Suprapubic skin (tissue), 3 donors: ENCODE measurements around the gene ADAMTS12.

Source experiments
- POLR2AphosphoS5 ChIP-seq, 3 donors: sonication (generic); formaldehyde crosslinking; IDR thresholded peaks; one replicate each; pipeline ENCODE4 v1.6.1; 2017; ENCODE audit warnings: antibody characterized with exemption in 3 of 3
- TF ChIP-seq, protein P1 (sequence below), 2 donors: fragments of 200-600 bp in 1 of 2; fragments of 450-650 bp in 1 of 2; sonication (generic) in 1 of 2; IDR thresholded peaks; one replicate each; pipeline ENCODE4 v1.5.1; 2016 to 2019; ENCODE audit warnings: antibody characterized with exemption in 2 of 2, mild to moderate bottlenecking in 1 of 2, moderate library complexity in 1 of 2

DNA sequence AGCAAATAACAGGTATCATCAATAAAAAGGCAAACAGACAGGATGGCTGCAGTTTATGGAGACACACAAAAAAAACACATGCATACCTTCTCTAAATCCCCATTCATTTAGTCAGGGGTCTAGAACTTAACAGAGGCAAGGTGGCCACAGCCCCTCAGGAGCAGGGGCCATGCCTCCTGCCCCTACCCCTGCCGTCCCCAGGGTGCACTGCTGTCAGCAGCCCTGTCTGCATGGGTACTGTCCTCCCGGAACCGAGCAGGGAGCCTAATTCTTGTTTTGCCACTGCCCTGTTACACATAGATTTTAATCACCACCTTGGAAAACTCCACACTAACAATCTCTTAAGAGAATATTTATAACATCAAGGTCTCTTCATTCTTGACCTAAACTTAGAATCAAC is 39.0 kb downstream of the ADAMTS12 start:
- no peak for TF ChIP-seq POLR2AphosphoS5 (IDR thresholded peaks at IDR 0.05)
- TF ChIP-seq, protein P1, sequence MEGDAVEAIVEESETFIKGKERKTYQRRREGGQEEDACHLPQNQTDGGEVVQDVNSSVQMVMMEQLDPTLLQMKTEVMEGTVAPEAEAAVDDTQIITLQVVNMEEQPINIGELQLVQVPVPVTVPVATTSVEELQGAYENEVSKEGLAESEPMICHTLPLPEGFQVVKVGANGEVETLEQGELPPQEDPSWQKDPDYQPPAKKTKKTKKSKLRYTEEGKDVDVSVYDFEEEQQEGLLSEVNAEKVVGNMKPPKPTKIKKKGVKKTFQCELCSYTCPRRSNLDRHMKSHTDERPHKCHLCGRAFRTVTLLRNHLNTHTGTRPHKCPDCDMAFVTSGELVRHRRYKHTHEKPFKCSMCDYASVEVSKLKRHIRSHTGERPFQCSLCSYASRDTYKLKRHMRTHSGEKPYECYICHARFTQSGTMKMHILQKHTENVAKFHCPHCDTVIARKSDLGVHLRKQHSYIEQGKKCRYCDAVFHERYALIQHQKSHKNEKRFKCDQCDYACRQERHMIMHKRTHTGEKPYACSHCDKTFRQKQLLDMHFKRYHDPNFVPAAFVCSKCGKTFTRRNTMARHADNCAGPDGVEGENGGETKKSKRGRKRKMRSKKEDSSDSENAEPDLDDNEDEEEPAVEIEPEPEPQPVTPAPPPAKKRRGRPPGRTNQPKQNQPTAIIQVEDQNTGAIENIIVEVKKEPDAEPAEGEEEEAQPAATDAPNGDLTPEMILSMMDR (IDR thresholded peaks at IDR 0.05): no peak
